GM12801 (cell line): ENCODE results near the gene RASGRF1.

Experiments used
- TF ChIP-seq, protein P1 (sequence below): IDR thresholded peaks from one replicate; pipeline ENCODE4 v1.5.1; 2011; ENCODE audit warnings: control low read depth; ENCODE audit not compliant: insufficient read length; ENCODE audit errors: extremely low read depth

Gene RASGRF1

DNA sequence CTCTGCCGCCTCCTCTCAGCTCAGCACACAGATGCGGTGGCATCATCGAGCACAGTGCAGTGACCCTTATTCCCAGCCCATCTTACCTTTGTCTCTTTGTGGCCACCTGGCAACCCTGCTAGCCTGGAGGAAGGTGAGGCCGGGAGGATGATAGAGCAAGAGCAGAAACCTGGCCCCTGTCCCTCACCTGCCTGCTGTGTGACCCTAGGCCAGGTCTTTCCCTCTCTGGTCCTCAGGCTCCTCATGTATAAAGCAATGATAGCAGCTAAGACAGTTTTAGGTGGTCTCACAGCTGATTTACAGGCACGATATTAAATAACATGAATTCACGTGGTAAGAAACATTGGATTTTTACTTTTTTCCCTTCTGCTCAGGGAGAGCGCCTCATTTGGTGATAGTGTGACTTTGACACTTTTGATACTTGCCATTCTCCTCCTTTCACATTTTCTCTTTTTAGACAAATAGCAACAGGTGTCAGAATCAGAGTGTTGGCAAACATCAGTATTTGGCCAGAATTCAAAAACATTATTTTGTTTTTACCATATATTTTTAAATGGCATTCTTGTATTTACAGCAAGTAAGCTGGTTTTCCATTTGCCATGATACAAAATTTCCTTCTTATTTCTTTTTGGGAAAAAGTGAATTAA lies 116.2 kb downstream of the RASGRF1 start:
- TF ChIP-seq, protein P1, sequence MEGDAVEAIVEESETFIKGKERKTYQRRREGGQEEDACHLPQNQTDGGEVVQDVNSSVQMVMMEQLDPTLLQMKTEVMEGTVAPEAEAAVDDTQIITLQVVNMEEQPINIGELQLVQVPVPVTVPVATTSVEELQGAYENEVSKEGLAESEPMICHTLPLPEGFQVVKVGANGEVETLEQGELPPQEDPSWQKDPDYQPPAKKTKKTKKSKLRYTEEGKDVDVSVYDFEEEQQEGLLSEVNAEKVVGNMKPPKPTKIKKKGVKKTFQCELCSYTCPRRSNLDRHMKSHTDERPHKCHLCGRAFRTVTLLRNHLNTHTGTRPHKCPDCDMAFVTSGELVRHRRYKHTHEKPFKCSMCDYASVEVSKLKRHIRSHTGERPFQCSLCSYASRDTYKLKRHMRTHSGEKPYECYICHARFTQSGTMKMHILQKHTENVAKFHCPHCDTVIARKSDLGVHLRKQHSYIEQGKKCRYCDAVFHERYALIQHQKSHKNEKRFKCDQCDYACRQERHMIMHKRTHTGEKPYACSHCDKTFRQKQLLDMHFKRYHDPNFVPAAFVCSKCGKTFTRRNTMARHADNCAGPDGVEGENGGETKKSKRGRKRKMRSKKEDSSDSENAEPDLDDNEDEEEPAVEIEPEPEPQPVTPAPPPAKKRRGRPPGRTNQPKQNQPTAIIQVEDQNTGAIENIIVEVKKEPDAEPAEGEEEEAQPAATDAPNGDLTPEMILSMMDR, result no peak

DNA sequence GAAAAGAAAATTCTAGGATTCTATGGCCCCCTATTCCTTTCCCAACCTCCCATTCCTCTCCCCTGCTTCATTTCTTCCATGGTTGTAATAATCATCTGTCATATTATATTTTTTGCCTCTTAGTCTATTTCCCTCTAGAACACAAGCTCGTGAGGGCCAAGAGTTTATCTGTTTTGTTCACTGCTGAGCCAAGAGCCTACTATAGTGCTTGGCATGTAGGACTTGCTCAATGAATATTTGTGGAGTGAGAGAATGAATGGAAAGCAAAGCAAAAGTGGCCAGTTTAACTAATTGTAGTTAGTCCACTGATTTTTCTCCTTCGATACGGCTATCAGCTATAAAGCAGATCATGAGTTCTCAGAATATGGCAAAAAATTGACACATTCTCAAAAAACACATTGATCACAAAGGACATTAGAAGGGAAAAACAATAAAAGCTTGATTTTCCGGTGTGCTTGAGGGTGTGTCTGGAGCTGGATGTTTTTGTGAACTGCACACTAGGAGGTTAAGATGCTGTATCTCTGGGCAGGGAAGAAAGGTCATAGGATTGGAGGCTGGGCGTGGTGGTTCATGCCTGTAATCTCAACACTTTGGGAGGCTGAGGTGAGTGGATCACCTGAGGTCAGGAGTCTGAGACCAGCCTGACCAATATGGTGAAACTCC lies 120.8 kb downstream of the RASGRF1 start:
- TF ChIP-seq, protein P1, result no peak

DNA sequence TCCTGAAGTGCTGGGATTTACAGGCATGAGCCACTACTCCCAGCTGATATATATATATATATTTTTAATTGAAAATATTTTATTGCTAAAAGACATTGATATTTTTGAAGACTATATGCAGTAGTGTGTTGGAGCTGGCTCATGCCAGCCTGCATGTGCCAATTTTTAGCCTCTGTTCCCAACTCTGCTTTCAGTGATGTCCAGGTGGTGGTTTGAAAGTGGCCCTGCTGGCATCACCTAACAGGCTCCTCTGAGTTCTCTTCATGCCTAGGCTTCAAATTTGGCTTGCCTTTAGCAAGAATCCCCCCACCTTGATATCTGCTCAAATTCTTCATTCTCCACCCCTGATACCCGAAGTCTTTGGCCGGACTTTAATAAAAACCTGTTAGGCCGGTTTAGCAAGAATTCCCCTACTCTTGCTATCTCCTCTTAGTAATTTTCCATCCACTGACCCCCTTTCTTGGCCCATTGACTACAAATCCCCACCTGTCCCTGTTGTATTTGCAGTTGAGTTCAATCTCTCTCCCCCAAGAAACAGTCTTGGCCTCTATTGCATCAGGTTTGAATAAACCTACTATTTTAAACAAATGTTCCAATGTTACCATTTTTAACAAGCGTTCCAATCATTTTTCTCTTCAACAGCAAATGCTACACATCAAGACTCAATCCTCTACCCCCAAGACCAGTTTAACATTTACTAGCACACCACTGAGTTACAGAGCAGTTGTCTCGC lies 121.9 kb downstream of the RASGRF1 start:
- TF ChIP-seq, protein P1, result no peak

DNA sequence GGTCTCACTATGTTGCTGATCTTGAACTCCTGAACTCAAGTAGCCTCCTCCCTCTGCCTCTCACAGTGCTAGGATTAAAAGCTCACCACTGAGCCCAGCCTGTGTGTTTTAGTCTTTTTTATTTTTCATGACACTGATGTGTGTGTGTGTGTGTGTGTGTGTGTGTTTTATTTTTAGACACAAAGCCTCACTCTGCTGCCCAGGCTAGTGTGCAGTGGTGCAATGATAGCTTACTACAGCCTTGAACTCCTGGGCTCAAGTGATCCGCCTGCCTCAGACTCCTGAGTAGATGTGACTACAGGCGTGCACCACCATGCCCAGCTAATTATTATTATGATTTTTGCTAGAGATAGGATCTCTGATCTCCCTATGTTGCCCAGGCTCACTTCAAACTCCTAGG lies 122.5 kb downstream of the RASGRF1 start:
- TF ChIP-seq, protein P1, result no peak

DNA sequence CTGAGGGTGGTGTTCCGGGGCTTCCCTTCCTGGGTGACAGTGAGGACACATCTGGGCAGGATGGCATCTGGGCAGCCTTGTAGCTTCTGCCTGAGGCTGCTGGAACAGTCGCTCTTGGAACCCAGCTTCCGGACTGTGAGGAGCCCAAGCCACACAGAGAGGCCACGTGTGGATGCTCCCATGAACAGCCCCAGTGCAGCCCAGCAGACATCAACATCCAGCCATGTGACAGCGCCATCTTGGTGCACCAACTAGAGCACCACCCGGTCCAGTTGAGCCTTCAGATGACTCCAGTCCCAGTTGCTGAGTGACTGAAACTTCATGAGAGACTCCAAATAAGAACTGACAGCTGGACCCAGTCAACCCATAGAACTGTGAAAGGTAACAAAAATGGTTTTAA lies 130.3 kb downstream of the RASGRF1 start:
- TF ChIP-seq, protein P1, result no peak

DNA sequence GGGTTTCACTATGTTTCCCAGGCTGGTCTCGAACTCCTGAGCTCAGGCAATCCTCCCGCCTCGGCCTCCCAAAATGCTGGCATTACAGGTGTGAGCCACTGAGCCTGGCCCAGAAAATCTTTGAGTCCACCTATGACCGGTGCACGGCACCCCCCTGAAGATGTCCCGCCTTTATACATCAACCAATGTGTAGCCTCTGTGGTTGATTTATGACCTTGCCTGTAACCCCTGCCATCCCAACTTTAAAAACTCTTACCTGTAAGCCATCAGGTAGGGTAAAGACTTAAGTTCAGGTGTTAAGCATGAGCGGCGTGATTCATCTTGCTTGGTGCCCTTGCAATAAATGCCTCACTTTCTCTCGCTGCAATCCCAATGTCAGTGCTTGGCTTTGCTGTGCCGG lies 131.2 kb downstream of the RASGRF1 start:
- TF ChIP-seq, protein P1, result no peak

DNA sequence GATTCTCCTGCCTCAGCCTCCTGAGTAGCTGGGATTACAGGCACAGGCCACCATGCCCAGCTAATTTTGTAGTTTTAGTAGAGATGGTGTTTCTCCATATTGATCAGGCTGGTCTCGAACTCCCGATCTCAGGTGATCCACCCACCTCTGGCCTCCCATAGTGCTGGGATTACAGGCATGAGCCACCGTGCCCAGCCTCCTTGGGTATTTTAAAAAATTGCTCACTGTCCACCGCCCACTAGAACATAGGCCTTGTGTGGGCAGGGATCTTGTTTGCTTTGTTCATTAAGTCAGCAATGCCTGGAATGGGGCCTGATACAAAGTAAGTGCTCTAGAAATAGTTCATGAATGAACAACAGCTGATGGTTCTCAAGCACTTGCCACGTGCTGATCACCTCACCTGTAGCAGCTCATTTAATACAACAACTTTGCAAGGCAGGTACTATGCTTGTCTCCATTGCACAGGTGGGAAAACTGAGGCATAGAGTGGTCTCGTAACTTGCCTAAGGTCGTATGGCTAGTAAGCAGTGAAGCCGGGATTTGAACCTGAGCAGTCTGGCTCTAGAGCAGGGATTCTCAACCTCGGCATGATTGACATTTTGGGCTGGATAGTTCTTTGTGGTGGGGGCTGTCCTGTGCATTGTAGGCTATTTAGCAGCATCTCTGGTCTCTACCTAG lies 133.0 kb downstream of the RASGRF1 start:
- TF ChIP-seq, protein P1, result no peak
